GM03348 (cell line): ENCODE results near the gene ENG.
A peak's percentile ranks its signal among the peaks of the same experiment; 100 is the strongest.
"Not testable (repeated sequence)": the region's sequence is repeated elsewhere in the genome, so short reads cannot be mapped to it uniquely, and the experiment has no call there.

ENCODE experiments used
- DNase-seq: peaks from one replicate; pipeline ENCODE4 v3.0.0; 2012; ENCODE audit warnings: low spot score

The ENG gene

DNA sequence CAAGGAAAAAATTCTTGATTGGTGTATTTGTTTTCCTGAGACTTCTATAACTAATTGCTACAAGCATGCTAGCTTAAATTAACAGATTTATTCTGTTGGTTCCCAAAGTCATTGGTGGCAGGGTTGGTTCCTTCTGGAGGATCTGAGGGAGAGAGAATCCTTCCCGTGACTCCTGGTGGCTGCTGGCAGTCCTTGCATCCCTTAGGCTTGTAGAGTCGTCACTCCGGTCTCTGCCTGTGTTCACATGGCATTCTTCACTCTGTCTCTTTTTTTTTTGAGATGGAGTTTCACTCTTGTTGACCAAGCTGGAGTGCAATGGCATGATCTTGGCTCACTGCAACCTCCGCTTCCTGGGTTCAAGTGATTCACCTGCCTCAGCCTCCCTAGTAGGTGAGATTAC is 63.4 kb downstream of the ENG start:
- no peak for DNase-seq

DNA sequence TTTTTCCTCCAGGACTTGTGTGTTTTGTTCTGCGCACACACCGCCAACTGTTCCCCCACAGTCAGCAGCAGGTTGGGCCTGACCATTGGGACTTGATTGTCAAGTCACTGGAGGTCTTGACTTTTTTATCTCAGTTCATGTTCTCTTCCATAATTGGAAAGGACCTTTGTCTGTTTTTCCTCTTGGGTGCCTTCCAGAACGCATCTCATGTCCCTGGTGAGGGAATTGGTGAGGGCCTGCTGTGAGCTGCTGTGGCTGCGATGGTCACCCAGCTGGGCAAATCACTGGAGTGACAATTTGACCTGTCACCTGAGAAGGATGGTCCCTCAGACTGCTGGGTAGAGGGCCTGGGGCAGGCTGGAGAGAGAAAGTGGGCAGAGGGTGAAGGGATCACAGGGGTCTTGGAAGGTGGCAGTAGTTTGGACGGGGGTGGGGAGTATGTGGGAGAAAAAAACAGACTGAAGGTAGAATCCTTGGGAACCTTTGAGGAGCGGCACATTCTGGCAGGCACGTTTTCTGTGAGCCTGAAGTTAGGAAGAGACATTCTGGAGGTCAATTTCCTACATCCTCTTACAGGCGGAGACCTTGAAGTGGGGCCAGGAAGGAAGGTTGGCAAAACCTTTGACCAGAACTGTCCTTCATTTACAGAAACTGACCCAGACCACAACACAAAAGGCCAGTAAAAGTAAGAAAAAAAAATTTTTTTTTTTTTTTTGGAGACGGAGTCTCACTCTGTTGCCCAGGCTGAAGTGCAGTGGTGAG is 64.2 kb downstream of the ENG start:
- no peak for DNase-seq

DNA sequence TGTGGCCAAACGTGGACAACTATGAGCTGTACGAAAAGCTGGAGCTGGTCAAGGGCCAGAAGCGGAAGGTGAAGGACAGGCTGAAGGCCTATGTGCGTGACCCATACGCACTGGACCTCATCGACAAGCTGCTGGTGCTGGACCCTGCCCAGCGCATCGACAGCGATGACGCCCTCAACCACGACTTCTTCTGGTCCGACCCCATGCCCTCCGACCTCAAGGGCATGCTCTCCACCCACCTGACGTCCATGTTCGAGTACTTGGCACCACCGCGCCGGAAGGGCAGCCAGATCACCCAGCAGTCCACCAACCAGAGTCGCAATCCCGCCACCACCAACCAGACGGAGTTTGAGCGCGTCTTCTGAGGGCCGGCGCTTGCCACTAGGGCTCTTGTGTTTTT is 65.3 kb downstream of the ENG start:
- no peak for DNase-seq

DNA sequence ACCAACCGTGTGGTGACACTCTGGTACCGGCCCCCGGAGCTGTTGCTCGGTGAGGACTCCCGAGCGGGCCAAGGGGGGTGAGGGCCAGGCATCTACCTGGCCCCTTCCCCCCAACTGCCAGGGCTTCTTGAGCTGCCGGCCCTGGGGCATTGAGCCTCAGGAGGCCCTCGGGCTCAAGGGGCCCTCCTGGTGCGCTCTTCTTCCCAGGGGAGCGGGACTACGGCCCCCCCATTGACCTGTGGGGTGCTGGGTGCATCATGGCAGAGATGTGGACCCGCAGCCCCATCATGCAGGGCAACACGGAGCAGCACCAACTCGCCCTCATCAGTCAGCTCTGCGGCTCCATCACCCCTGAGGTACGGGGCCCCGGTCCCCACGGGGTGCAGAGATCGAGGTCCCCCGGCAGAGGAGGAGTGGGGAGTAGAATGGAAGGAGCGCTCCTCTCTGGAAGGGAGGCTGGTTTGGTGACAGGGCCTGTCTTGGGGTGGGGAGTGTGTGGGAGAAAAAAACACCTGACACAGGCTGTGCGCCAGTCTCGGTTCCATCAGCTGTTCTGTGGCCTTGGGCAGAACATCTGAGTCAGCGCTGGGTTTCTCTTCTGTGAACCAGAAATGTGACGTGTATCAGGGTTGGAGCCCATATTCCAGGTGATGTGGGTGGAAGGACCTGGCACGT is 66.0 kb downstream of the ENG start:
- DNase-seq = no peak

DNA sequence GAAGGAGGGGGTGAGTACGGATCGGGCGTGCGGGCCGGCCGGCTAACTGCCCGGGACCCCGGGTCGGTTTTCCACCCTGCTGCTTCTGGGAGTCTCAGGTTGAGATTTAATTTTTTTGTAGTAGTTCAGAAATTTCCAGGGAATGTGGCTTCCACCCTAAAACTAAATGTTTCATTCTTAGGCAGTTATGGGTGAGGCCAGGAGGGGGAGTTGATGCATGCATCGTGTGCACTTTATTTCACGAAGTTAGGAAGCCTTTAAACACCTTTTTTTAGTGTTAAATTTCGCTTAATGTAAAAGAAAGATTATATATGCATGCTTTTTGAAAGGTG is 67.7 kb downstream of the ENG start:
- DNase-seq = peak; percentile 41

DNA sequence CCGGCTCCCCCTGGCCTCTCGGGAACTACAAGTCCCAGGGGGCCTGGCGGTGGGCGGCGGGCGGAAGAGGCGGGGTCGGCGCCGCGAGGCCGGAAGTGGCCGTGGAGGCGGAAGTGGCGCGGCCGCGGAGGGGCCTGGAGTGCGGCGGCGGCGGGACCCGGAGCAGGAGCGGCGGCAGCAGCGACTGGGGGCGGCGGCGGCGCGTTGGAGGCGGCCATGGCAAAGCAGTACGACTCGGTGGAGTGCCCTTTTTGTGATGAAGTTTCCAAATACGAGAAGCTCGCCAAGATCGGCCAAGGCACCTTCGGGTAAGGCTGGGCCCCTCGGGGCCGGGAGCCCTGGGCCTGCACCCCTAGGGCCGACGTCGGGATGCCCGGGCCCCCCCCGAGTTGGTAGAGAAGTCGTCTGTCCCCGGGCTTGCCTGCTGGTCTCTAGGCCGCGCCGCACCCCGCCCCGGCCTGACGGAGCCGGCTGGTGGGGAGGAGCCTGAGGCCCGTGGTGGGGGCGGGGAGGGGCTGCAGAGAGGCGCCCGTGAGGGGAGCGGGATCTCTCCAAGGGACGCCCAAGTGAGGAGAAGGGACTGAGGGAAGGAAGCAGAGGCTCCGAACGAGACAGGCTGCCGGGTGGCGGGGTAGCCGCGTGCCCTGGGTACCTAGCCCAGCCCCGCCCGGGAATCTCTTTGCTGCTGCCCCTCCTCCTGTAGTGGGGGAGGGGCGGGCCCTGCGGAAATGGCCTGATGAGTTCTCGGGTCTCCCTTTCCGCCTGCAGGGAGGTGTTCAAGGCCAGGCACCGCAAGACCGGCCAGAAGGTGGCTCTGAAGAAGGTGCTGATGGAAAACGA is 68.3 kb downstream of the ENG start, which contains the start of gene CDK9:
Gene CDK9 (plus strand): TSS at position 102 of the 840 bp plus-strand sequence. CDS start 115 bp downstream, at position 217.
- peak; percentile 96 for DNase-seq

DNA sequence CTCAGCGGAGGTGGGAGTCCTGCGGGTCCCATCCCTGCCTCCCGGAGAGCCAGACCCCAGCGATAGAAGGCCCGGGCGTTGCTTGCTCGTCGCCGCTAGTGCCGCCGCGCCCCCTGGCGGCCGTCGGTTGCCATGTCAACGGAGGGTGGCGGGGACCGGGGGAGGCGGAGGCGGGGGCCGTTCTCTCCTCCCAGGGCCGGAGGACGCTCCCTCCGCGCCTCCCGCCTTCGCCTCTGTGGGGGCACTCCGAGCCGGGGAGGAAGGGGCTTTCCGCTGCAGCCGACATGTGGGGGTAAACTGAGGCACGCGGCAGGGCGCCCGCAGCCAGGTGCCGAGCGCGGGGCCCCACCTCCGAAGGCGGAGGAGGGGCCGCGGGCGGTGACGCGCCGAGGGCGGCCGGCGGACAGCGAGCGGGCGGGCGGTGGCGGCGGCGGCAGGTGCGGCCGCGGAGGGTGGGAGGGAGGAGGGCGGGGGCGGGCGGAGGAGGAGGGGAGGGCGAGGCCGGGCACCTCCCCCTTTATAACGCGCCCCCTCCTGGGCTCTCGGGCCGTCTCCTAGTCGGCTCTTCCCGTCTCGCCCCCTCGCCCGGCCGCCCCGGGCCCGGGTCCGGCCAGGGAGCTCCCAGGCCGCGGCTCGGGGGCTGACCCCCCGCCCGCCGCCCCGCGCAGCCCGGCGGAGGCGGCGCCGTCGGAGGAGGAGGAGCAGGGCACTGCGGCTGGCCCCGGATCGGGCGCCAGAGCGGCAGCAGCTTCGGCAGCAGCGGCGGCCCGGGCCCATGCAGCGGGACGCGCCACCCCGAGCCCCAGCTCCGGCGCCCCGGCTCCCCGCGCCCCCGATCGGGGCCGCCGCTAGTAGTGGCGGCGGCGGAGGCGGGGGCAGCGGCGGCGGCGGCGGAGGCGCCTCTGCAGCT is 69.2 kb downstream of the ENG start:
- peak; percentile 96 for DNase-seq

DNA sequence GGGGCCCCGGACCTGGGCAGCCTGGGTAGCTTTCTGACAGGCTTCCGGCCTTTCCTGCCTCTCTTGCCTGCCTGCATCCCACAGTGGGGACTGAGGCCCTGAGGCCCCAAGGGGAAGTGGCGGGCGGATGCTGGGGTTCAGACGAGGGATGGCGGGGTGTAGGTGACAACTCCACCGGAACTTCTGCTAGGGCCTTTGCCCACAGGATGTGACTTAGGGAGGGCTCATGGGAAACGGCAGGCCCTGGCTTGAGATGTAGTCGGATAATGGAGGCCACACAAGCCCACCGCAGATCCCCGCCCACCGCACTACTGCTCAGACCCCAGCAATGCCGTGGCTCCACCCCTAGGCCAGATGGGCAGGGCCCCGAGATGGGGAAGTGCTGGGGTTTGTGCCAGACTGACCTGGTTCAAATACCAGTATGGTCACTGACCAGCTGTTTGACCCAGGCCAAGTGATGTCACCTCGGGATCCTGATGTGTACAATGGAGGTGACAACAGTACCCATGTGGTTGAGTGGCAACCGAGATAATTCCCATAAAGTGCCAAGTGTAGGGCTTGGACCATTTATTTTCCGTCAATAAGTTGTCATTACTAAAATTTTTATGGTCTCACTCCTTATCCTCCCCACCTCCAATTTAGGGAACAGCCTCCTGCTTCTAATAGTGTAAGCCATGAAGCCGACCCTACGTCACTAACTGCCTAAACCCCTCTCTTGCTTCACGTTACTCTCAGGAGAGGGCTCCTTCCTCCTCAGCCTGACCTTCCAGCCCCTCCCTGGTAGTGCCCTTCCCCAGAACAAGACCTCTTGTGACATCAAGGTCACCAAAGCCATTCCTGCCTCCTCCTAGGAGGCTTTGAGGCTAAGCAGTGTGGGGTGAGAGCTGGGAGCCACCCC is 71.1 kb downstream of the ENG start:
- no peak for DNase-seq

DNA sequence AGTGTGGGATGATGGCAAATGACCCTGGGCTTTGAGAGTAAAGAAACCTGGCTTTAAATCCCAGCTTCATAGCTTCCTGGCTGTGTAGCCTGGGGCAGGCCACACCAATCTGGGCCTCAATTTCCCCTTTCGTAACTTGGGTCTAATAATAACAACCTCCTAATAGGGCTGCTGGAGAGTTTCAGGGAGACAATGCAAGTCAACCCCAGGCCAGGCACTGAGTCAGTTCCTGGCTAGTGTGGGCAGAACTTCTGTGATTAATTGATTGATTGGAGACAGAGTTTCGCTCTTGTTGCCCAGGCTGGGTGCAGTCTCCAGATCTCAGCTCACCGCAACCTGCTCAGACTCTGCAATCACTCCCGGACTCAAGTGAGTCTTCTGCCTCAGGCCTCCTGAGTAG is 72.7 kb downstream of the ENG start:
- no peak for DNase-seq

DNA sequence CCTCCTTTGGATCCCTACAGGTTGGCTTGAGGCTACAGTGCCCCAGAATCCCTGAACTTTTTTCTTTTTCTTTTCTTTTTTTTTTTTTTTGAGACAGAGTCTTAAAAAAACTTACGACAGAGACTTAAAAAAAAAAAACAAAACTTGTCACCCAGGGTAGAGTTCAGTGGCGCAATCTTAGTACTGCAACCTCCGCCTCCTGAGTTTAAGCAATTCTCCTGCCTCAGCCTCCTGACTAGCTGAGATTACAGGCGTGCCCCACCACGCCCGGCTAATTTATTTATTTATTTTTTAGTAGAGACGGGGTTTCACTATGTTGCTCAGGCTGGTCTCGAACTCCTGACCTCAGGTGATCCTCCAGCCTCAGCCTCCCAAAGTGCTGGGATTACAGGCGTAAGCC is 73.5 kb downstream of the ENG start:
- DNase-seq = not testable (repeated sequence)

DNA sequence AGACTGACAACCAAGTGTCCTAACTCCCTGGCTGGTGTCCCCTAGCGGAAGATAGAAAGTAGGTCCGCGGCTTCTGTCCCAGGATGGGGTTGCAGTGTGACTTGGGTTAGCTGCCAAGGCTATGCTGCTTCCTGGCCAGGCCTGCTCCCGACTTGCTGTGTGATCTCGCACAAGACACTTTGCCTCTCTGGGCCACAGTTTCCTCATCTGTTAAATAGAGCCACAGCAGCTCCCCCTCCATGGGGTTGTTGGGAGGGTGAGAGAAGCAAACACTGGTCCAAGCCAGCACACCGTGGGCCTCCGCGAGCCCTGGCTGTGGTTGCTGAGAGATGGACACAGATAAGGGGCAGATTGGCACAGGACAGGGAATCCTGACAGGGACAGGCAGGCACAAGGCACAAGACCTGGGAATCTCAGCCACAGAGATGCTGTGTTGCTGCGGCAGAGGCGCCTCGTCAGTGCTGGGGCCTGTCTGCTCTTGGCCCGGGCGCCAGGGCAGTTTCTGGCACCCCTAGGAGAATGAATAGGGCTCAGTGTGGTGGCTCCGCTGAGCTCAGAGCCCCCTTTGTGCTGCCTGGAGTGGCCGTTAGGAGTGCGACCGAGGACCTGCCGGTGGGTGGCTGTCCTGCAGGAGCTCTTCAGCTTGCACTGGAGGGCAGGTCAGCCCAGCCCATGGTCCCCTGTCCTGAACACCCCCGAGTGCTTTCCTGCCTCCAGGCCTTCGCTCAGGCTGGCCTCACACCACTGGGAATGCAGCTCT is 74.2 kb downstream of the ENG start:
- DNase-seq = no peak

DNA sequence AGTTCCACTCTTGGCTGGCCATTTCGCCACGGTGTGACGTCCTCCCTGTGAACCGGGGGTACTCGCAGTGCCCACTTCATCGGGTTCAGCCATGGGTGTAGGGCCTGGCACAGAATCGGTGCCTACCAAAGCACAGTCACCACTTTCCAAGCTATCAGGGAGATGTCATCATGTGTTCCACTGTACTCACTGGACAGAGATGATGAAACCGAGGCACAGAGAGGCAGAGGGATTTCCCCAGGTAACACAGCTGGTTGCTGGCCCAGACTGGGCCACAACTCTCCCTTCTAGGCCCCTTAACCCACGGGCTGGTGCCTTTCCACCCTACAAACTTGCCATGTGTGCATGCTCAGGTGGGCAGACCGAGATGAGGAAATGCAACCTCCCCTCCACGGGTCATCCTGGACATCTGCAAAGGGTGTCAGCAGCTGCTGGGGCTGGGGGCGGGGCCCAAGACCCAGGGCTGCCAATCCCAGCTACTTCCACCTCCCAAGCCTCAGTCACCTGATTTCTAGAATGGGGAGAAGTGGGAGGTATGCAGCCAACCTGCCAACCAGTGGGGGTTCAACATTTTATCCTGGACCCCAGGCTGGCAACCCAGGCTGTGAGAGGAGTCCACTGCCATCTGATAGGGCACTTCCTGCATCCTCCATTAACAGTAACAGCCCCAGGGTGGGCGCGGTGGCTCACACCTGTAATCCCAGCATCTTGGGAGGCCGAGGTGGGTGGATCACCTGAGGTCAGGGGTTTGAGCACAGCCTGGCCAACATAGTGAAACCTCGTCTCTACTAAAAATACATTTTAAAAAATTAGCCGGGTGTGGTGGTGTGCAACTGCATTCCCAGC is 75.1 kb downstream of the ENG start:
- no peak for DNase-seq

DNA sequence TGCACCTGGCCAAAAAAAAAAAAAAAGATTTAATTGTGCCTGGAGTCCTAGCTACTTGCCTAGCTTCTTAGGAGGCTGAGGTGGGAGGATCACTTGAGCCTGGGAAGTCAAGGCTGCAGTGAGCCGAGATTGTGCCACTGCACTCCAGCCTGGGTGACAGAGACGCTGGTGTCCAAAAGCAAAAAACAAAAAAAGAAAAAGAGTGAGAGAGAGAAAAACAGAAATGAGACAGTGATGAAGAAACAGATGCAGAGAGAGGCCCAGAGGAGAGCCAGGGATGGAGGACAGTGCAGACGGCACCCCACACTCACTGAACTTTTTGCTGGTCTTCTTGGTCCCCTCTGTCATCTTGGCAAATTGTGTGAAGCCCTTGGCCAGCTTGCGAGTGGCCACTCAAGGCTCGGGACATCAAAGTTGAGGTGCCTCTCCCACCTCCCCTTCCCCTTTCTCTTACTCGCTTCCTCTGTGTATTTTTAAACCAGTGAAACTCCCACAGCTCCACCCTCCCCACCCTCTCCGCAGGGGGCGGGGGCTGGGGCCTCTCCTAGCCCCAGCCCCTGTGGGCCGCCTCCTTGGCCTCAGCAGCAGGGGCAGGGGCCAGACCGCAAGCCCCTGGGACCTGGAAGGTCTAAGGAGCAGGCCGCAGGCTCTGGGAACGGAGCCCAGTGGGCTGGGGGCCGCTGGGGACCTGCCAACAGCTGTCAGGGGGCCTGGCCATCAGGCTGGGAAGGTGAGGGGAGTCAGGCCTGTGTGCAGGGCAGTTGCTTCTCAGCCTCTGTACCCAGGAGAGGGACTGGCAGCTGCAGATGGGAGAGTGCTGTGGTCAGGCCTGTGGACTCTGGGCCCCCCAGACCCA is 76.0 kb downstream of the ENG start, which contains the start of gene SH2D3C:
Gene SH2D3C (minus strand): TSS at position 387 of the 856 bp plus-strand sequence. CDS start 39 bp downstream, at position 348.
- DNase-seq = no peak

DNA sequence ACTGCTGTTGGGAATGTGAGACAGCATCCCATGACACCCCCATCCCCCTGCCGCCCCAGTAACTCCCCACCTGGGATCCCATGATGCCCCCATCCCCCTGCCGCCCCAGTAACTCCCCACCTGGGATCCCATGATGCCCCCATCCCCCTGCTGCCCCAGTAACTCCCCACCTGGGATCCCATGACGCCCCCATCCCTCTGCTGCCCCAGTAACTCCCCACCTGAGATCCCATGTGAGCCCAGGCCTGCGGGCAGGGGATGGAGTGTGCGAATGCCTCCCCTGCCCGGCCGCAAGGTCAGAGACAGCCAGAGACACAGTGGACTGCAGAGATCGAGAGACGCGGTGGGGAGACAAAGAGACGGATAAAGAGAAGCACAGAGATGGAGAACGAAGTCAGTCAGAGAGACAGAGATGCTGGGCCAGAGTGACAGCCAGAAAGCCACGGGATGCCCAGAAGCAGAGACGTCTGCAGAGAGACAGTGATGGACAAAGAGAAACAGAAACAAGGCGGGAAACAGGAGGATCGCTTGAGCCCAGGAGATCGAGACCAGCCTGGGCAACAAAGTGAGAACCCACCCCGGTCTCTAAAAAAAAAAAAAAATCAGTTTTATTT is 77.0 kb downstream of the ENG start:
- DNase-seq = no peak

DNA sequence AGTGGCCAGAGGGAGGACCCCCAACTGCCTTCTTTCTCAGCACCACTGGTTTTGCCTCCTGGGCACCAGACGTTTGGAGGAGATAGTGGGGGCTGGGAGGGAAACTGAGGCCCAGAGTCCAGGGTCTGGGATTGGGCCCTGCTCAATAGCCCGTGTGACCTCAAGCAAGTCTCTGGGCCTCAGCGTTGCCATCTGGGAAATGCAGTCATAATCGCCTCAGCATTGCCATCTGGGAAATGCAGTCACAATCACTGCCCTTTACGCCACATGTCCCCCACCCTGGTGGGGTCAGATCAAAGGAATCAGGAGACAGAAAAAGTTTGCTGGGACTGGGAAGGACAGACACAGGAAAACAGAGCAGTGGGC is 77.6 kb downstream of the ENG start:
- DNase-seq = no peak

DNA sequence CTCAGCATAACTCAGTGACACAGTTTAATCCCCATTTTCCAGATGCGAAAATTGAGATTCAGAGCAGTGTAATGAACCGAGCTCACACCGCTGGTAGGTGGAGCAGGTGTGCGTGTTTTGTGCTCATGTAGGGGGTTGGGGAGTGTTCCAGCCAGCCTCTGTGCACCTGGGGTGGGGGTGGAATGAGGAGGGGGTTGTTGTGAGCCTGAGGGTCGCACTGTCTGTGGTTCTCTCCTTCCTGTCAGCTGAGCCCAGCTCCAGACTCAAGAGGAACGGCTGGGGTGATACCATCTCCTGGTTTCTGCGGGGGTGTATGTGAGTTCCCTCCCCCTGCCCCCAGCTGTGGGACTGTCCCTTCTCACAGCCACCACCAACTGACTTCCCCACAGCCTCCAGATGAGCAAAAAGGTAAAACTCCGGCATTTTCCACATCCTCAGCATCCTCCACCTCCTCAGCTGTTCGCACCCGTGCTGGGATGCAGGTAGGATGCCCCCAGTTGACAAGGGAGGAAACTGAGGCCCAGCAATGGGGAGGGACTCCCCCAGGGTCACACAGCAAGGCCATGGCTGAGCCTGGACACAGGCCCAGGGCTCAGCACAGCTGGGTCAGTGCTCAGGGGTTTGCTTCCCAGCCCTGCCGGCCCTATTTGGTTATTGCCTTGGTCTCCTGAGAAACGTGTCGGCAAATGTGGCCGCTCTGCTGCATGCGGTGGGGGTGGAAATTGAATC is 78.1 kb downstream of the ENG start:
- no peak for DNase-seq

DNA sequence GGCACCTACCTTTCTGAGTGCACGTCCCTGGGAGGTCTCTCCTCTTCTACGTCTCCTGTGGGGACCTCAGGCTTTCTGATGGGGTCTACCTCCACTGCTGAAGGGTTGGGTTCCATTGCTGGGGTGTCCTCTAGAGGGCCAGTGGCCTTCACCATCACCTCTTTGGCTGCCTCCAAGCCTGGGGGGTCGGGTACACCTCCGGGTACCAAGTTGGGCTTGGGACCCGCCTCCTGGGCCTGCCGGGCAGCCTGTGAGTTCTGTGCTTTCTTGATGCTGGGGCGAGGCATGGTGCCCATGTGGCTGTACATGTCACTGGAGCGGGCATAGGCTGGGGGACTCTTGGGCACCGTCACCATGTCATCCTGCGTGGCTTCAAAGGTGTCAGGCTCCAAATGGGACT is 80.5 kb downstream of the ENG start:
- no peak for DNase-seq
